Measurements from ENCODE around the gene MEF2B. TPM values are rescaled to one million over a fixed set of nuclear protein-coding genes. Genes with fewer than 3 reads are reported as not detected.
A peak's percentile ranks its signal among the peaks of the same experiment; 100 is the strongest.

Gene MEF2B
- polyA plus RNA-seq (ENCODE audit: insufficient read length in 3 of 3), result 1 to 10 TPM; 1.3 to 2.9 (median 1.6) TPM
- long read RNA-seq, donor 1, result 0 reads
- long read RNA-seq, donor 2, result 0 reads
- long read RNA-seq, donor 3, result 0 reads
- long read RNA-seq, donor 4, result 0 reads
- long read RNA-seq, donor 5, result 0 reads
- long read RNA-seq, donor 6, result 0 reads
- long read RNA-seq, donor 7, result 0 reads
- long read RNA-seq, donor 8, result 0 reads
- long read RNA-seq, donor 9, result 0 reads
- long read RNA-seq, donor 10, result 0 reads
- long read RNA-seq, donor 11, result 0 reads
- long read RNA-seq, donor 12, result 0 reads
- long read RNA-seq, donor 13, result 0 reads
- long read RNA-seq, donor 14, result 0 reads
- long read RNA-seq, donor 15, result 0 reads
- long read RNA-seq, donor 16, result 0 reads

- peak in 8 of 11 donors; percentile 39 to 70 (median 52) for DNase-seq (ENCODE audit: extremely low read depth in 1 of 11, low read depth in 9 of 11, low spot score in 4 of 11)
Measured at GRCh38 chr19:19170053-19170872, at the start of gene MEF2B. MEF2B (minus strand) TSS chr19:19170263; CDS start chr19:19150735, 19,528 bp downstream.

GRCh38 chr19:19218911-19219310, 48.8 kb upstream of the MEF2B start:
- DNase-seq (ENCODE audit: extremely low read depth in 1 of 11, low read depth in 9 of 11, low spot score in 4 of 11), result no peak

- DNase-seq (ENCODE audit: extremely low read depth in 1 of 11, low read depth in 9 of 11, low spot score in 4 of 11), result no peak
Measured at GRCh38 chr19:19217099-19217498, 47.0 kb upstream of the MEF2B start.

DNA sequence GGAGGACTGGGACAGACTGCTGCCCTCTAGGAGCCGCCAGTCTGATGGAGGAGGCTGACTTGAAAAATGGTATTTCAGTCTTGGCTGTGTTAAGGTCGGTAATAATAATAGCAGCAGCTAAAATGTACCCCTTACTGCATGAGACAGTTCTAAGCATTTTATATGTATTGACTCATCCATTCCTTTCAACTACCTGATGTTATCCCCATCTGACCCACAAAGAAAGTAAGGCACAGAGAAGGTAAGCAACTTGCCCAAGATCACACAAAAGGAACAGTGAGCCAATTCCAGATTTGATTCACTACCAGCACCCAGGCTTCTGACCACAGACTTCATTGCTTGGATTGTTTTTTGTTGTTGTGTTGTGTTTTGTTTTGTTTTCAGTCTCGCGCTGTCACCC, 45.7 kb upstream of the MEF2B start:
- DNase-seq (ENCODE audit: extremely low read depth in 1 of 11, low read depth in 9 of 11, low spot score in 4 of 11), result no peak

DNA sequence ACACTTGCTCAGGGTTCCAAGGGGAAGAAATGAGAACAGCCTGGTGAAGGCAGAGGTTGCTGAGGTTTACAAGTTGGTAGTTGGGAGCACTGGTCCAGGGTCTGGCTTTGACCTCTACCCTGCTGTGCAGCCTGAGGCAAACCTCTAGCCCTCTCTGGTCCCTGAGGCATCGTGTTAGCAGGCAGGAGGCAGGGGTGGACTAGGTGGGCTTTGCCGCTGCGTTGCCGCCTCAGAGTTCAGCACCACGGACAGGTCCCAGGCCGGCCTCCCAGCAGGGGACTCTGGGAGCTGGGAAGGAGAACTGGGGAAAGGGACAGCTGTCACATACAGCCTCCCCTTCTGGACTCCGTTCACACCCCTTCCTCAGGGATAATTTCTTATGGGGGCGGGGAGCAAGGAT, 44.8 kb upstream of the MEF2B start:
- peak in 9 of 11 donors; percentile 47 to 75 (median 62) for DNase-seq (ENCODE audit: extremely low read depth in 1 of 11, low read depth in 9 of 11, low spot score in 4 of 11)

GRCh38 chr19:19214159-19214490, 44.1 kb upstream of the MEF2B start:
- no peak for DNase-seq (ENCODE audit: extremely low read depth in 1 of 11, low read depth in 9 of 11, low spot score in 4 of 11)

DNA sequence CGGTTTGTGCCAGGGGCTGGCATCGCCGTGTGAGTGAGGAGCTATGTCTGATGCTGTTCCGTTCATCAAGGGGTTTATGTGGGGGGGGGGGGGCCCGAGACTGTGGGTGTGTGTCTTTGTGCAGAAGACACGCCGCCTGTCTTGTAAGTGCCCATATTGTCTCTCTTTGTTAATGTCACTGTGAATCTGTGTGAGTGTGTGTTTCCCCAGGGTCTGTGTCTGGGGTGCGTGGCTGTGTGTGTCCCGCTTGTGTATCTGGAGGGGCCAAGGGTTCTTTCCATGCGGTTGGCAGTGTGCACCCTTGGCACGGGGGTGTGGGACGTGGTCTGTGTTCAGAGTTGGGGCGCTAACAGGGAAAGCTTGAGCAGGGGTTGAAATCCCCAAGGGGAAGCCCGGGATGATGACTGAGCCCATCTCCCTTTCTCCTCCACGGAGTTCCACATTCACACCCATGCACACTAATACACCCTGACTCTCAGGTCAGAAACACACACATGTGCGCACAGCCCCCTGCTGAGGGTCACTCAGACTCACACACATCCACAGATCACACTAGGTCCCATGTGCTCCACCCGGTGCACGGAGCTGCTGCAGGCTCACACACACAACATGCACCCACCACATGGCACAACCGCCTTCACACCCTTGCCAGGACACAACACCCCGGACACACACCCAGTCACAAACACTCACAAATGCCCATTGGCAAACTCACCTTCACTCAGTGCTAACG, 43.5 kb upstream of the MEF2B start:
- no peak for DNase-seq (ENCODE audit: extremely low read depth in 1 of 11, low read depth in 9 of 11, low spot score in 4 of 11)

GRCh38 chr19:19212916-19213315, 42.9 kb upstream of the MEF2B start:
- no peak for DNase-seq (ENCODE audit: extremely low read depth in 1 of 11, low read depth in 9 of 11, low spot score in 4 of 11)

GRCh38 chr19:19211499-19212420, 41.7 kb upstream of the MEF2B start, which contains the start of gene NCAN:
NCAN (plus strand) TSS chr19:19211958; CDS start chr19:19216954, 4,996 bp downstream.
- DNase-seq (ENCODE audit: extremely low read depth in 1 of 11, low read depth in 9 of 11, low spot score in 4 of 11), result no peak

- no peak for DNase-seq (ENCODE audit: extremely low read depth in 1 of 11, low read depth in 9 of 11, low spot score in 4 of 11)
Measured at GRCh38 chr19:19209372-19209771, 39.3 kb upstream of the MEF2B start.

- no peak for DNase-seq (ENCODE audit: extremely low read depth in 1 of 11, low read depth in 9 of 11, low spot score in 4 of 11)
Measured at GRCh38 chr19:19207637-19208572, 37.8 kb upstream of the MEF2B start.

DNA sequence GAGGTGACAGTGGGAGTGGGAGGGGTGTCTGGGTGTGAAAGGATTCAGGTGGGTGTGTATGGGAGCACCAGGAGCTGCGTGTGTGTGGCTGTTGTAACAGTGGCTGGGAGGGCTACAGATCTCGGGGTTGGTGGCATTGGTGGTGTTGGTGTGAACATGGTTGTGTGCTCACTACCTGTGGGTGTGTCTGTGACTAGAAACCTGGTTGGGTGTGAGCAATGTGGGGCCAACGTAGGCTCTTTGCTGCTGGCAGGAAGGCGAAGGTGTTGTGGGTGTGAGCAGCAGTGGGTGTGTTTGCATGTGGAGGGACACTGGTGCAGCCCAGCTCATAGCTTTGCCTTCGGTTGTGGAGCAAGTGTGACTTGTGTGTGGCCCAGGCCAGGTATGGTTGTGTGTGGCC, 36.9 kb upstream of the MEF2B start:
- DNase-seq (ENCODE audit: extremely low read depth in 1 of 11, low read depth in 9 of 11, low spot score in 4 of 11), result no peak

DNA sequence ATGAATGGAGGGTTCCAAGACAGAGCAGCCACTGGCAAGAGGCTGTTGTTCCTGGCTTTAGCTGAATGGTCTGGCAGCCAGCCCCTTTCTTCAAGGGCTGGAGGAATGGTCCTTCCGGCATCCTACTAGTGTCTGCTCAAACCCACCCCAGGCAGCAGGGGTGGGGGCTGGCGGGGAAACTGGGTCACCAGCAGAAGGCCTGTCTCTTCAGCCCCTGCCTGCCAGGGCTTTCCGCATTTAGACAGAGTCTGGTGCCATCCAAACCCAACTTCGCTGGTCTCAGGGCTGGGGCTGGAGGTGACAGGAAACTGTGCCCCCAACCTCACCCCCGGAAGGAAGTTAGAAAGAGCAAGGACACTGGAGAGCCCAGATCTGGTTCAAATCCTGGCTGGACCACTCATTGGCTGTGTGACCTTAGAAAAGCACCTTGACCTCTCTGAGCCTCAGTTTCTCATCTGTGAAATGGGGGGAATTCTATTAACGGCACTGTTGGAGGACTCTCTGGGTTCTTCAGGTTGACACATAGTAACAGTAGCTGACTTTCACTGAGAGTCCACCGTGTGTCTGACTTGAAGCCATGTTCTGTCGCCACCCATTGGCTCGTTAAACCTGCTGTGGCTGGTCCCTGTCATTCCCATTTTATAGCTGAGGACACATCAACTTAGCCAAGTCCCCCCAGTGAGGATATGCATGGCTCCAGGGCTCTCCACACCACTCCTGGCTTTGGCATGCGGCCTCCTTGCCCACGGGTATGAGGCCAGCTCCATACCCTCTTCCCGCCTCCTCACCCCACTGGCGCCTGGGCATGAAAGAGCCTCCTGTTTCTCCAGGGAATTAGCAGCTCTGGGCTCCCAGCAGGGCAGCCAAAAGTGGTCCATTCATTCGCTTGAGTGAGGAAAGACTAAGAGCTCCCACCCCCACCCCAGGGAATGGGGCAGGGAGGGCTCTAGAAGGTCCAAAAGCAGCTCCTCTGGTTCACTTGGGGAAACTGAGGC, 35.6 kb upstream of the MEF2B start:
- DNase-seq (ENCODE audit: extremely low read depth in 1 of 11, low read depth in 9 of 11, low spot score in 4 of 11), result no peak

- DNase-seq (ENCODE audit: extremely low read depth in 1 of 11, low read depth in 9 of 11, low spot score in 4 of 11), result no peak
Measured at GRCh38 chr19:19204181-19204580, 34.1 kb upstream of the MEF2B start.

DNA sequence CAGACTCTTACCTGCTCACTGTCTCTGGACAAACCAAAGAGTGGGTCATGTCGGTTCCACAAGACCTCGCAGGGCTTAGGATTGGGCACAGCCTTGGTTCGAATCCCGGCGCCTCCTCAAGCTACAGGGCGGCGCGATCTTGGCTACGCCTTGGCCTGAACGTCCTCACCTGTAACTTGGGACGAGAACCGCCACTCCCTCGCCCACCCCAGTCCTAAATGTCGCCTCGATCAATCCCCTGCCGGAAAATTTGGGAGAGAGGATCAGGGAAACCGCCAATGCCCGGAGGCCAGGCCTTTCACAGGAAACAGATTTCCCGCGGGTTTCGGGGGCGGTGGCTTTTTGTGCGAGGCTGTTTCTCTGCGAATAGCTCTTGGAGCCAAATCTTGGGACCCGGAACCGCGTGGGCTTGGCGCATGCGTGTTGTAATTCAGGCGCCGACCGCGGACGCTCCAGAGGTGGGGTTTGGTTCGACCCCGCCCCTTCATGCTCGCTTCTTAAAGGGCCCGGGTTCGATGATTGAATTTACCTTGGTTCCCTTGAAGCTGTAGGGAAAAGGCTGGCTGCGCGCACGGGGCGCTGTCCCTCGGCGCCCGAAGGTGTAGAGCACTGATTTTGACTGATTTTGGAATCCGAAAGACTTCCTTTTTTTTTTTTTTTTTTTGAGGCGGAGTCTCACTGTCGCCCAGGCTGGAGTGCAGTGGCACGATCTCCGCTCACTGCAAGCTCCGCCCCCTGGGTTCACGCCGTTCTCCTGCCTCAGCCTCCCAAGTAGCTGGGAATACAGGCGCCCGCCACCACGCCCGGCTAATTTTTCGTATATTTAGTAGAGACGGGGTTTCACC, 33.2 kb upstream of the MEF2B start, which contains the start of gene NR2C2AP:
NR2C2AP (minus strand) TSS at position 403 of the 845 bp plus-strand sequence; CDS start at position 49, 354 bp downstream.
- peak in 10 of 11 donors; percentile 63 to 86 (median 80) for DNase-seq (ENCODE audit: extremely low read depth in 1 of 11, low read depth in 9 of 11, low spot score in 4 of 11)

DNA sequence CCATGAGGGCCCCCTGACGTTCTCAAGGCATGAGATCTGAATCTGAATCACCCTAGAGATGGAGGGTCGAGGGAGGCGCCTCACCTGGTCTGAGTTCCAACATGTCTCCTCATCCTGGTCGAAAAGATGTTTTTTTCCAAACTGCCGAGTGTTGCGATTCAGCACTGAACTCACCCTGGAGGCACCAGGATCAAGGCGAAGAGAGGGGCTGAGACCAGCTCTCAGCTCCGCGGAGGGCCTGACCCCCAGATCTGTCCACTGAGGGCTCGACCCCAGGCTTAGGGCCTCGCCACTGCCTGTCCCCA, 32.6 kb upstream of the MEF2B start:
- DNase-seq (ENCODE audit: extremely low read depth in 1 of 11, low read depth in 9 of 11, low spot score in 4 of 11), result no peak
